GM19468 (cell line): Measurements from ENCODE around the gene FAHD1.
"Not testable (repeated sequence)": the region's sequence is repeated elsewhere in the genome, so short reads cannot be mapped to it uniquely, and the experiment has no call there.

Experiments
- ATAC-seq: cut with Tn5 transposase; IDR thresholded peaks from one replicate; pipeline ENCODE4 v1.9.1; 2021; ENCODE audit warnings: mild to moderate bottlenecking, moderate library complexity, moderate number of reproducible peaks; ENCODE audit not compliant: unreplicated experiment; ENCODE audit errors: extremely low read depth

The FAHD1 gene

GRCh38 chr16:1834096-1834495, 7.1 kb downstream of the FAHD1 start:
- ATAC-seq = no peak

- ATAC-seq = no peak
These were observed 12.5 kb downstream of the FAHD1 start for GRCh38 chr16:1839554-1839953.

GRCh38 chr16:1845985-1846384, 19.0 kb downstream of the FAHD1 start:
- no peak for ATAC-seq

- ATAC-seq = no peak
These were observed 19.4 kb downstream of the FAHD1 start for GRCh38 chr16:1846416-1846815.

GRCh38 chr16:1850981-1851380, 24.0 kb downstream of the FAHD1 start:
- no peak for ATAC-seq

GRCh38 chr16:1851793-1852192, 24.8 kb downstream of the FAHD1 start:
- ATAC-seq = no peak

- no peak for ATAC-seq
These were observed 30.6 kb downstream of the FAHD1 start for GRCh38 chr16:1857433-1858097.

GRCh38 chr16:1858189-1858865, 31.3 kb downstream of the FAHD1 start:
- no peak for ATAC-seq

GRCh38 chr16:1859650-1860049, 32.6 kb downstream of the FAHD1 start:
- ATAC-seq = no peak

- ATAC-seq = no peak
These were observed 34.7 kb downstream of the FAHD1 start for GRCh38 chr16:1861730-1862129.

- ATAC-seq = no peak
These were observed 35.4 kb downstream of the FAHD1 start for GRCh38 chr16:1862394-1862793.

GRCh38 chr16:1863681-1864460, 36.9 kb downstream of the FAHD1 start:
- ATAC-seq = no peak

- no peak for ATAC-seq
These were observed 39.1 kb downstream of the FAHD1 start for GRCh38 chr16:1865902-1866690.

- ATAC-seq = no peak
These were observed 43.5 kb downstream of the FAHD1 start for GRCh38 chr16:1870365-1871082.

- no peak for ATAC-seq
These were observed 45.1 kb downstream of the FAHD1 start, which contains the start of gene MEIOB for GRCh38 chr16:1871974-1872635. TSS of gene MEIOB (minus strand) at chr16:1872164. CDS start at chr16:1868175, 3,989 bp downstream.

- no peak for ATAC-seq
These were observed 47.8 kb downstream of the FAHD1 start for GRCh38 chr16:1874854-1875253.

GRCh38 chr16:1876066-1876465, 49.1 kb downstream of the FAHD1 start:
- ATAC-seq = not testable (repeated sequence)

- no peak for ATAC-seq
These were observed 49.5 kb downstream of the FAHD1 start for GRCh38 chr16:1876468-1876867.

- ATAC-seq = no peak
These were observed 50.1 kb downstream of the FAHD1 start for GRCh38 chr16:1877089-1877488.
